Measurements from ENCODE around the gene DEFB124.
"Not testable (repeated sequence)": the region's sequence is repeated elsewhere in the genome, so short reads cannot be mapped to it uniquely, and the experiment has no call there.

Gene DEFB124

DNA sequence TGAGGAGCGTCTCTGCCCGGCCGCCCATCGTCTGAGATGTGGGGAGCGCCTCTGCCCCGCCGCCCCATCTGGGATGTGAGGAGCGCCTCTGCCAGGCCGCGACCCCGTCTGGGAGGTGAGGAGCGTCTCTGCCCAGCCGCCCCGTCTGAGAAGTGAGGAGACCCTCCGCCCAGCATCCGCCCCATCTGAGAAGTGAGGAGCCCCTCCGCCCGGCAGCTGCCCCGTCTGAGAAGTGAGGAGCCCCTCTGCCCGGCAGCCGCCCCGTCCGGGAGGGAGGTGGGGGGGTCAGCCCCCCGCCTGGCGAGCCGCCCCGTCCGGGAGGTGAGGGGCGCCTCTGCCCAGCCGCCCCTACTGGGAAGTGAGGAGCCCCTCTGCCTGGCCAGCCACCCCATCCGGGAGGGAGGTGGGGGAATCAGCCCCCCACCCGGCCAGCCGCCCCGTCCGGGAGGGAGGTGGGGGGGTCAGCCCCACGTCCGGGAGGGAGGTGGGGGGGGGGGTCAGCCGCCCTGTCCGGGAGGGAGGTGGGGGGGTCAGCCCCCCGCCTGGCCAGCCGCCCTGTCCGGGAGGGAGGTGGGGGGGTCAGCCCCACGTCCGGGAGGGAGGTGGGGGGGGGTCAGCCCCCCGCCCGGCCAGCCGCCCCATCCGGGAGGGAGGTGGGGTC is 47.9 kb downstream of the DEFB124 start:
- DNase-seq (ENCODE audit: low read depth in 2 of 2): not testable (repeated sequence)

DNA sequence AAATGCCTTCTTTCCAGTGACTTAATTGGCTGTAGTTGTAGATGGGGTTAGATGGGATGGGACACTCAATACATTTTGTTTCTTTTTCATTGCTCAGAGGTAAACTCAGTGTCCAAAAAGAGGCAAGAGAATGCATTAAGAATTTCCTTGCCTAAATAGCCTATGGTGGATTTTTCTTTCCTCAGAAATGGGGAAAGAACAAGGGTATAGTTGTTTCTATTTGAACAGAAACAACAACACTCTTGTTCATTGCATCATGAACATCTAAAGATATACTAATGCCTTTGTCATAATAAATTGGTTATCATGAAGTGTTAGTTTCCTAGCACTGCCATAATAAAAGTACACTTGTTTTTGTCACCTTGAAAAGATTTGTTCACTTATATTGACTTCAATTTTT is 49.1 kb downstream of the DEFB124 start:
- DNase-seq (ENCODE audit: low read depth in 2 of 2): no peak

DNA sequence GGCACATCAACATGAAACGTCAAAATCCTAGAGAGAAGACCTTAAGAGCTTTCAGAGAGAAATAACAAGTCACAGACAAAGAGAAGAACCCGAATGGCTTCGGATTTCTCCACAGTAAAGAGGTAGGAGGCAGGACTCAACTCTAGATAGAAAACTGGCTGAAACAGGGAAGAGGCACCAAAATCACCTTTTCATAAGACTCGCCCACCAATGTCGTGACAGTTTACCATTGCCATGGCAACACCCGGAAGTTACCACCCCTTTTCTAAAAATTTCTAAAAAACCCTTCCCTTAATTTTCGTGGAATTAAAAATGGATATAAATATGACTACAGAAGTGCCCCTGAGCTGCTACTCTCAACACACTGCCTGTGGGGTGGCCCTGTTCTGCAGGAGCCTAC is 56.6 kb downstream of the DEFB124 start:
- DNase-seq (ENCODE audit: low read depth in 2 of 2): no peak

DNA sequence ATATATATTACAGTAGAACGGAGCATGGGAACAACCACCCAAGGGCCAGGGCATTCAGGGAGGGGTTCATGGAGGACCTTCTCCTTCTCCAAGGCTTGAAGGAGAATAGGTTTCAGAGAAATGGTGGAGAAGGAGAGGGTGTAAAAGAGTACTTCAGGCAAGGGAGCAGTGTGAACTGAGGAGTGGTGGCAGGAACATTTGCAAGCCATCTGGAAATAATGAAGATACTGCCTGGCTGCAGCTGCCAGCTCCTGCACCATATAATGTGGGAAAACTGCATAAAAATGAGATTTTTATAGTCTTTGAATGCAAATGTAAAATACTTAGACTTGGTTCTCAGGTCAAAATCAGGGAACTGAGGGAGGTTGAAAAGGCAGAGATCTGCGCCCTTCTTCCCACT is 59.3 kb downstream of the DEFB124 start:
- DNase-seq (ENCODE audit: low read depth in 2 of 2): no peak

Measured in stimulated activated CD8-positive, alpha-beta memory T cell treated with anti-CD3 and anti-CD28 coated beads, Interleukin-15, amount 100 ng/mL, for 48 hours (primary cell).